ENCODE data around the gene MYT1.

MYT1 gene

DNA sequence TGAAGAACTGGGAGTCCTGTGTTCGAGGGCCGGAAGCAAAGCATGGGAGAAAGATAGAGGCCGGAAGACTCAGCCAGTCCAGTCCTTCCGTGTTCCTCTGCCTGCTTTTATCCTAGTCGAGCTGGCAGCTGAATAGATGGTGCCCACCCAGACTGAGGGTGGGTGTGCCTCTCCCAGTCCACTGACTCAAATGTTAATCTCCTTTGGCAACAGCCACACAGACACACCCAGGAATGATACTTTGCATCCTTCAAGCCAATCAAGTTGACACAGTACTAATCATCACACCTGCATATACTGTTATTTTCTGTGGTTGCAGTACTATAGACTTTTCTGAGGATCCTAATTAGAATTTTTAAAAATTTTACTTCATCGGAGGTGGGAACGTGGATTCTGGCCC lies 112.6 kb downstream of the MYT1 start:
- POLR2A ChIA-PET, result no interaction called here
- TF ChIP-seq CTCF (IDR thresholded peaks at IDR 0.05; ENCODE audit: insufficient read depth, low read length, missing control alignments), result no peak
- no peak for DNase-seq (ENCODE audit: low read depth, low spot score)

GRCh38 chr20:64277571-64278316 lies 113.5 kb downstream of the MYT1 start:
- H3K4me3 ChIP-seq (ENCODE audit: low read depth, low read length), result no peak overlapping the region
- ChIA-PET CTCF (no interaction called here), POLR2A (no interaction called here)
- no peak for TF ChIP-seq CTCF (IDR thresholded peaks at IDR 0.05; ENCODE audit: insufficient read depth, low read length, missing control alignments)
- no peak for DNase-seq (ENCODE audit: low read depth, low spot score)

More for the DNA sequence above, 112.6 kb downstream of the MYT1 start:
- no peak overlapping the region for H3K4me3 ChIP-seq (ENCODE audit: low read depth, low read length)
- CTCF ChIA-PET, result no interaction called here

- no peak for DNase-seq (ENCODE audit: low read depth, low spot score)
- ChIA-PET POLR2A (no interaction called here), CTCF (no interaction called here)
- H3K4me3 ChIP-seq (ENCODE audit: low read depth, low read length), result no peak overlapping the region
- no peak for TF ChIP-seq CTCF (IDR thresholded peaks at IDR 0.05; ENCODE audit: insufficient read depth, low read length, missing control alignments)
Observed at GRCh38 chr20:64278317-64278681, 114.0 kb downstream of the MYT1 start.

GRCh38 chr20:64279826-64280459 lies 115.7 kb downstream of the MYT1 start:
- H3K4me3 ChIP-seq (ENCODE audit: low read depth, low read length), result no peak overlapping the region
- ChIA-PET CTCF (interaction anchor here (1.0 kb wide), 1 partner anchor 9 kb away, joined by 3 read pairs; no protein-coding TSS in a partner anchor), POLR2A (no interaction called here)
- no peak for TF ChIP-seq CTCF (IDR thresholded peaks at IDR 0.05; ENCODE audit: insufficient read depth, low read length, missing control alignments)
- no peak for DNase-seq (ENCODE audit: low read depth, low spot score)

DNA sequence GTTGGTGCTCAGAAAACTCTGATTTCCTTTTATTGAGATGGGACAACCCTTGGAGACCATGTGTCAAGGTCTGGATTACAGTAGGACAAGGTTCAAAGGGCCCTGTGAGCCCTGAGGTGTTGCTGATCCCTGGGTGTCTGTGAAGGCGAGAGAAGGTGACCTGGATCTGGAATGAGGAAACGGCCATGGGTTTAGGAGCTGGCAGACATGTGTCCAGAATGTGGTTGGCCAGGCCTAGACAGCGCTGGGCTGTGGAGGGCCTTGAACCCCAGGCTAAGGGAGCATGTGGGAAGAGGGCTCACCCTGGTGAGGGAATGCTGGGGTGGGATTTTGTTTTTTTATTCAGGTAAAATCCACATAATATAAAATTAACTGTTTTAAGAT lies 116.2 kb downstream of the MYT1 start:
- ChIA-PET CTCF (interaction anchor here (1.0 kb wide), 1 partner anchor 9 kb away, joined by 3 read pairs; no protein-coding TSS in a partner anchor), POLR2A (no interaction called here)
- H3K4me3 ChIP-seq (ENCODE audit: low read depth, low read length), result no peak overlapping the region
- no peak for TF ChIP-seq CTCF (IDR thresholded peaks at IDR 0.05; ENCODE audit: insufficient read depth, low read length, missing control alignments)
- no peak for DNase-seq (ENCODE audit: low read depth, low spot score)

DNA sequence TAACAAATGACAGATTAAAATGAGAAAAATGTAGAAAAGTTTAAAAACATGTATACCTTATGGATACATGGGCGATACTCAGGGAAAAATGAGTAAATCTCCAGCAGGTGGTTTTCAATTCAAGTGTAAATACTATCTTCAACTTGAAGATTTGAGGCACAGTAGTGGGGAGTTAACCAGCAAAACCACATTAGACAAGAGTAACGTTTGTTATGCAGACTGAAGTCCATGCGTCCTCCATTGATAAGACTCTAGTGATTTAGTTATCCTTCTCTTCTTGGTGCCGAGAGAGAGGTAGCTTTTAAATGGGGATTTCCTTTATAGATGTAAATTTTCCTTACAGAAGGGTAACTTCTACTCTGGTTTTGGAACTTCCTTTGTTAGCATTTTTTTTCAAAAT lies 119.4 kb downstream of the MYT1 start:
- no peak for DNase-seq (ENCODE audit: low read depth, low spot score)
- CTCF ChIA-PET, result interaction anchor here (1.0 kb wide), 1 partner anchor 9 kb away, joined by 3 read pairs; no protein-coding TSS in a partner anchor
- TF ChIP-seq CTCF (IDR thresholded peaks at IDR 0.05; ENCODE audit: insufficient read depth, low read length, missing control alignments), result no peak
- POLR2A ChIA-PET, result no interaction called here
- no peak overlapping the region for H3K4me3 ChIP-seq (ENCODE audit: low read depth, low read length)

Measured in AG04449 (cell line).